Activated naive CD8-positive, alpha-beta T cell treated with anti-CD3 and anti-CD28 coated beads, Interleukin-2, amount 50 U/mL, for 16 hours (primary cell): ENCODE data around the gene LMO7.
"Not testable (repeated sequence)": the region's sequence is repeated elsewhere in the genome, so short reads cannot be mapped to it uniquely, and the experiment has no call there.

Experiments
- DNase-seq: peaks from one replicate; pipeline ENCODE4 v3.0.0-alpha.2; 2020; ENCODE audit warnings: low read depth, low spot score

Gene LMO7

GRCh38 chr13:75699062-75699461 is 62.9 kb downstream of the LMO7 start:
- no peak for DNase-seq

- not testable (repeated sequence) for DNase-seq
These were observed 63.6 kb downstream of the LMO7 start for GRCh38 chr13:75699717-75700116.

- DNase-seq = no peak
These were observed 64.4 kb downstream of the LMO7 start for GRCh38 chr13:75700552-75700951.

- DNase-seq = no peak
These were observed 66.3 kb downstream of the LMO7 start for GRCh38 chr13:75702476-75702875.

GRCh38 chr13:75703769-75704168 is 67.6 kb downstream of the LMO7 start:
- DNase-seq = no peak

- DNase-seq = no peak
These were observed 68.2 kb downstream of the LMO7 start for GRCh38 chr13:75704194-75704926.

- DNase-seq = no peak
These were observed 68.8 kb downstream of the LMO7 start for GRCh38 chr13:75704927-75705288.

- no peak for DNase-seq
These were observed 69.3 kb downstream of the LMO7 start for GRCh38 chr13:75705395-75705794.

- no peak for DNase-seq
These were observed 69.8 kb downstream of the LMO7 start for GRCh38 chr13:75705908-75706307.

GRCh38 chr13:75713852-75714251 is 77.7 kb downstream of the LMO7 start:
- DNase-seq = no peak

- no peak for DNase-seq
These were observed 79.7 kb downstream of the LMO7 start for GRCh38 chr13:75715601-75716523.

GRCh38 chr13:75717525-75717924 is 81.4 kb downstream of the LMO7 start:
- no peak for DNase-seq

GRCh38 chr13:75721307-75721706 is 85.2 kb downstream of the LMO7 start:
- DNase-seq = no peak

GRCh38 chr13:75723901-75724300 is 87.8 kb downstream of the LMO7 start:
- DNase-seq = no peak

GRCh38 chr13:75724752-75725517 is 88.8 kb downstream of the LMO7 start:
- DNase-seq = no peak

GRCh38 chr13:75725736-75726135 is 89.6 kb downstream of the LMO7 start:
- no peak for DNase-seq

- no peak for DNase-seq
These were observed 90.2 kb downstream of the LMO7 start for GRCh38 chr13:75726306-75726705.

- DNase-seq = not testable (repeated sequence)
These were observed 97.0 kb downstream of the LMO7 start for GRCh38 chr13:75733113-75733512.

GRCh38 chr13:75736173-75736572 is 100.0 kb downstream of the LMO7 start:
- DNase-seq = no peak

- no peak for DNase-seq
These were observed 102.7 kb downstream of the LMO7 start for GRCh38 chr13:75738841-75739240.

- DNase-seq = no peak
These were observed 103.2 kb downstream of the LMO7 start for GRCh38 chr13:75739244-75739868.

GRCh38 chr13:75740031-75740430 is 103.9 kb downstream of the LMO7 start:
- DNase-seq = no peak
